CD4-positive, alpha-beta T cell treated with Interferon alpha-2 for 1 hour (primary cell): Measurements from ENCODE around the gene DGKB.

ENCODE experiments used
- DNase-seq, 2 donors: peaks; one replicate each; pipeline ENCODE4 v3.0.0-alpha.2; 2020 to 2022

Gene DGKB

DNA sequence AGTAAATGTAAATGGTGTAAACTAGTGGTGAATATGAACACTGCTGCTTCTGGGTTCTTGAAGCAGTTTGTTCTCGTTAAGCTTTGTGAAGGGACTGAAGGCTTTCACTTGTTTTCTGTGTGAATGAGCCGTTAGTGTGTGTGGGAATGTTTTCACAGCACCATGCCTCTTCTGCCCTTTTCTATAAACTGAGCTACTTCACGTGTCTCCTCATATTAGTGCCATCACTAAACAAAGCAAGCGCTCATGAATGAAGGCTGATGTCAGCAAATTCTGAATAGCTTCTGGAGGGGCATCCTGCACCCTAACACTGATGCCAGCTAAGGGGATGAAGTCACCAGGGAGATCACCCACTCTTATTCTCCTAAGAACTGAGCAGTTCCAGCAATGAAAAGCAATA is 707.5 kb downstream of the DGKB start:
- DNase-seq: no peak

DNA sequence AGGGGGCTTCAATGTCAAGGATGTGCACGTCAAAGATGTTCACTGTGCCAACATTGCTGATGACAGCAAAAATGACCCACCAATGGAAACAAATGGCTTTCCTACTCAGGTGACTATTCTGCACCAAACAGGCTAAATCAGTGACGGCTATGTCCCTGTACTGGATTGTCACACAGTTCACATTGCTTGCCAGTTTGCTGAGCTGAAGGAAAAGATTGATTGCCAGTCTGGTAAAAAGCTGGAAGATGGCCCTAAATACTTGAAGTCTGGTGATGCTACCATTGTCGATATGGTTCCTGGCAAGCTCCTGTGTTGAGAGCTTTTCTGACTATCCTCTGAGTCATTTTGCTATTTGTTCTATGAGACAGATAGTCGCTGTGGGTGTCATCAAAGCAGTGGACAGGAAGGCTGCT is 710.9 kb downstream of the DGKB start:
- no peak for DNase-seq

- no peak for DNase-seq
Observed at GRCh38 chr7:14184292-14184864, 718.2 kb downstream of the DGKB start.

DNA sequence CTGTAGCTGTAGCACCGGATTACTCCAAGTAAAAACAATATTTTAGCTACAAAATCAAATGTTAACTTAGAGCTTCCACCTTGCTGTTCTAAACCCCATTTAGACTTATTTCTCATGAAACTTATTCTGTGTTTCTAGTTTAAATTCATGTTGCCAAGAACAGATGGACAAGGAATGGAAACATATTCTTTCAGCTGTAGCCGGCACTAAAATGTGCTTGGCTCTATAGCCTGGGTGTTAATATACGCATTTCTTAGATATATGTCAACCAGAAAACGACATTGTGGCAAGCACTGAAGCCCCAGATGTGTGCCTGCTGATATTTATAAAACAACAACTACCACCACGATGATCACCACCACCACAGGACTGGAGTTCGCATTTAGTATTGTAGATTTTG is 722.8 kb downstream of the DGKB start:
- DNase-seq: no peak

DNA sequence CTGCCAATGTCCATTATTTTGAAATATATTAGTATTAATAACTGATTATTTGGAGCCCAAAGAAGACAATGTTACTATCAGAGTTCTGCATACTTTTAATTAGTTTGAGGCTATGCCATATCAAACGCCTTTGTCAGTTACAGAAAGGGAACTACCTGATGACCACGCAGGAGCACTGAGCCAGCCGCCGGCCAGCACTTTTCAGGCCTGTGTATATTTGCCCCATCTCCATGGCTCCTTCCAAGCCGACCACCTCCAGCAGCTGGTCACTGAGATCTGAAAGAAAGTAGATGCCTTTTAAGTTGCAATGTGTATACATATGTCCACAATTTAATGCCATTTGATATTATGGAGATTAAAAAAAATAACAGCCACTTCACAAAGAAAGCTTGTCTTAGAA is 724.7 kb downstream of the DGKB start:
- no peak for DNase-seq

DNA sequence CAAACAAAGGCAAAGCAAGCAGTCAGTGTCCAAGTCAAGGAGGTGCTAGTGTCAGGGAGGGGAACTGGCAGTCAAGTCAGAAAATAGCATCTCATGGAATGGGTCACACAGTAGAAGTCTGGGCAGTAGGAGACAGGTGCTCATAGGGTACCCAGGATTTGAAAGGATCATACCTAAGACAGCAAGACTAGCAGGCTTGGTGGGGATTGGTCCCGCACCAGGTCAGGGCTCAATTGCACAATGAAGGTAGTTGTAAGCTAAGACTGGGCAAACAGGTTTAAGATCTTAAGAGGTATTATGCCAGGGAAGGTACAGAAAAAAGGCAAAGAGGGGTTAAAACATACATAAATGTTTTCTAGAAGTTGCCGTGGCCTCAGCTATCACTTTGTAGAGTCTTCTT is 731.7 kb downstream of the DGKB start:
- DNase-seq: no peak

- no peak for DNase-seq
Observed at GRCh38 chr7:14158111-14158510, 744.4 kb downstream of the DGKB start.

DNA sequence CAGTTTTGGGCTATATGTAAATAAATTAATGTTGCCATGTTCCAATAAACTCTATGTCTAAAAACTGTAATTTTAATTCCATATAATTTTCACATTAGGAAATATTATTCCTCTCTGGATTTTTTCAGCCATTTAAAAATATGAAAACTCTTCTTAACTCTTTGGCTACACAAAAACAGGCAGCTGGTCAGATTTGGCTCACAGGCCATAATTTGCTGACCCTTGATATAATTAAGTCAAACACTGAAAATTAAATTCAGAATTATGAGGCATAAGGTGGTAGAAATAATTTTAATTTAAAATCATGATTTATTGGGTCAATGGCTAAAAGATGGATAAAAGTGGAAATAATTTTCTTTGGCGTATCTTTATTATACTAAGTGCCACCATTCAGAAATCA is 746.1 kb downstream of the DGKB start:
- DNase-seq: no peak

DNA sequence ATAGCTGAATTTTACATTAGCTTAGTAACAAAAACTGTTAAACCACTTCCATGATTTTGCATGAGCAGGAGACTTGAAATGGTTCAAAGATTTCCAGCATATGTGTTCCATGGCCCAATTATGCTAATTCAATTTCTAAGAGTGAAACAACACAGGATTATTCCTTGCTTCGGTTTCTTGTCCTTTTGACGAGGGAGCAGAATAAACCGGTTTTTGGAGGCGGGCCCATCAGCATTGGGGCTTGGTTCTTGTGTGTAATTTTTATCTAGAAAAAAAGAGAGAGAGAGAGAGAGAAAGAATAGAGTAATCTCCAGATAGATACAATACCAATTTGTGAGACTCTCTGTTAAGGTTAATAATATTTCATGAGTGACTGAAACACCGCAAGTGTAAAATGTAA is 753.6 kb downstream of the DGKB start:
- no peak for DNase-seq

- DNase-seq: no peak
Observed at GRCh38 chr7:14147532-14147931, 755.0 kb downstream of the DGKB start.

DNA sequence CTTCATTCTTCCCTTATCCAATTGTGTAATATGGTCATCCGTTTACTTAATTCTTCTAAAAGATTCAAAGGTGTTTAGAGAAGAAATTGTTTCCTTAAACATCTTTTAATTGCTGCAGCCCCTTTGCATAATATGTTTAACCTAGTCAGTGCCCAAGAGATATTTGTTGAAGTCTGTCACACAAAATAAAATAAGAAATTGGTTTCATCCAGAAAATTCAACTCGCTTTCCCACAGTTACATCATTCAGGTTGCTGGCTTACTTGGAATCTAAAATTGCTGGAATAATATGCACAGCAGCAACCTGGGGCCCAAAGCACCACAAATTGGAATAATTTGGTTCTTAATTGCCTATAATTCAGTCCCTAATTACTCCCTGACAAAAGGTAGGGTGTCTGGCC is 758.0 kb downstream of the DGKB start:
- no peak for DNase-seq

GRCh38 chr7:14144109-14144508 is 758.4 kb downstream of the DGKB start:
- no peak for DNase-seq

DNA sequence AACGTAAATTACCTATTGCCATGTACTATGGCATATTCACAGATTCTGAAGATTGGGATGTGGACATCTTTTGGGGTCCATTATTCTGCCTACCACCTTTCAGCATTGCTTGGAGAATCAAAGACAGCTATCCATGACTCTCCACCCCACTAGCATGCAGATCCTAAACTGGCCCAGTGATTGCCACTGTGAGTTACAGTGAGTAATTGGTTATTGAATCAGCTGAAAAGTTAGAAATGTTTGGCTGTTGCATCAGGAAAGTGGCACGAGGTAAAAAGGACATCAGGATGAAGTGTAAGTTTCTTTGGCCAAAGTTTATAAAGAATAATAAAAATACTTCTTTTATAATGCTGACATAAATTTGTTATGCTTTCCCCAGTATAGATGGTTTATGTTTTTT is 764.9 kb downstream of the DGKB start:
- no peak for DNase-seq

GRCh38 chr7:14133752-14134151 is 768.8 kb downstream of the DGKB start:
- no peak for DNase-seq

DNA sequence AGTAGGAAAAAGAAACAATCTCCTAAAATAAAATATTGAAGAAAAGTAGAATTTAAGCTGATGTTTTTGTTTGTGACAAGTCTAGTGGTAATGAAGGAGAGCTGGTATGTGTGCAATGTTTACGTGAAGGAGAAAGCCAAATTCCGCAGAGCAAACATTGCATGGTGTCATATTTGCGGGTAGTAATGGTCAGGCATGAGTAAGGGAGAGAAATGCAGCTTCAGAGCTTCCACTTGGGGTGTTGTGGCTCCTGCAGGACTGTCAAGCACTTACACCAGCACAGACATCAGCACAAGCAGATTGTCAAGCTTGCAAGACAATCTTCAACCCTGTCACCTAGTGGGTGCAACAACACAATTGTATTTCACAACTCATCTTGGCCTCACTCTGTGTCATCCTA is 776.6 kb downstream of the DGKB start:
- DNase-seq: no peak

DNA sequence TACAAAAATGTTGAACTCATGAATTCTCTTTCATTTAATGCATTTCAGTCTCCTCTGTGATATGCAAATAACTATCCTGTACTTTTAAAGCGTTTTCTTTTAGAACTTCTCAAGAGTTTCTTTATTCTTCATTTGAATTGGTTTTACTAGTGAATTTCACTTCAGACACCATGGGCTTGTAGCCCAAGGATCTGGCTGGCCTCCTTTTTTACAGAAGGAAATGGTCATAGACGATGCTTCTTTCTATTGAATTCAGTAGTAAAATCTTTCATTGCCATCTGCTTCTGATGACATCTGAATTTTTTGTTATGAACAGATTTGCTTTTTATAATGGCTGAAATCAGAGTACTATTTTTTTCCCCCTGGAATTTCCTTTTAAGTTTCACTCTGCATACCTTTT is 777.8 kb downstream of the DGKB start:
- no peak for DNase-seq

GRCh38 chr7:14123923-14124322 is 778.6 kb downstream of the DGKB start:
- no peak for DNase-seq

GRCh38 chr7:14115701-14116100 is 786.9 kb downstream of the DGKB start:
- no peak for DNase-seq

GRCh38 chr7:14104861-14105260 is 797.7 kb downstream of the DGKB start:
- DNase-seq: no peak

GRCh38 chr7:14096159-14096558 is 806.4 kb downstream of the DGKB start:
- DNase-seq: no peak

DNA sequence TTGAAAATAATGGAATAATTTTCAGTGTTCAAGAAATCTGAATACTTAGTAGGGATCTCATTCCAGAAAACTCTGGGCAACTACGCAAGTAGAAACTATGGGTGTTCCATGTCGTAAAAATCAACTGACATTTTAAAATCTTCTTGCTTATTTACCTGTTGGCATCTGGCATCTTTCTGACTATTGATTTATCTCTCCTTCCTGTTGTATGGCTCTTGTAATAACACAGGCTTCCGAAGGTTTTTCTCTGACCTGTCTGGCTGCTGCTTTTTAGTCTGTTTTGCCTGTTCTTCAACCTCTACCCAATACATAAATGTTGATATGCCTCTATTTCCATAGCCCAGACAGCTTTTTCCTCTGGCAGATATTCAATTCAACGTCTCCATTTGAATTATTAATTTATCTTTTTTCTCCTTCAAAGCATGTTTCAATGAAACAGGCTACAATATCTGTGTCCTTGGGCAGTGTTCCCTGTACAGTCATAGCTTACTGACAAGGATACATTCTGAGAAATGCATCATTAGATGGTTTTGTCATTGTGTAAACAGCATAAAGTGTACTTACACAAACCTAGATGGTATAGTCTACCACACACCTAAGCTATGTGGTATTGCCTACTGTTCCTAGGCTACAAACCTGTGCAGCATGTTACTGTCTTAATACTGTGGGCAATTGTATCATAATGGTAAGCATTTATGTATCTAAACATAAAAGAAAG is 807.2 kb downstream of the DGKB start:
- DNase-seq: no peak
